Tibial nerve (tissue), 4 donors: ENCODE measurements around the gene CCDC175. TPM values are rescaled to one million over a fixed set of nuclear protein-coding genes. Genes with fewer than 3 reads are reported as not detected.
A peak's percentile ranks its signal among the peaks of the same experiment; 100 is the strongest.

Experiments
- DNase-seq, 2 donors: peaks; one replicate each; pipeline ENCODE4 v3.0.0-alpha.2; 2019; ENCODE audit warnings: low spot score in 2 of 2
- H3K27ac ChIP-seq, 4 donors: fragments of 200-600 bp; sonication (generic) in 3 of 4; one replicate each; pipeline ENCODE4 v1.5.1; 2017 to 2019; ENCODE audit warnings: mild to moderate bottlenecking in 1 of 4
- H3K27me3 ChIP-seq, 2 donors: fragments of 200-600 bp; sonication (generic) in 1 of 2; one replicate each; pipeline versions ENCODE4 v1.5.1 to v1.6.0; 2017 to 2019
- H3K36me3 ChIP-seq, 3 donors: fragments of 200-600 bp; sonication (generic); one replicate each; pipeline ENCODE4 v1.5.1; 2018 to 2019
- H3K4me1 ChIP-seq, 4 donors: fragments of 200-600 bp; sonication (generic) in 3 of 4; one replicate each; pipeline ENCODE4 v1.5.1; 2017 to 2019
- H3K4me3 ChIP-seq, 4 donors: fragments of 200-600 bp; sonication (generic) in 3 of 4; one replicate each; pipeline ENCODE4 v1.5.1; 2017 to 2019; ENCODE audit warnings: mild to moderate bottlenecking in 1 of 4, moderate library complexity in 1 of 4
- H3K9me3 ChIP-seq, 4 donors: fragments of 200-600 bp; sonication (generic) in 3 of 4; one replicate each; pipeline ENCODE4 v1.5.1; 2017 to 2019
- EP300 ChIP-seq, 2 donors: sonication (generic); formaldehyde crosslinking; IDR thresholded peaks; one replicate each; pipeline ENCODE4 v1.6.1; 2017; ENCODE audit warnings: antibody characterized with exemption in 2 of 2, mild to moderate bottlenecking in 1 of 2
- POLR2A ChIP-seq, 2 donors: fragments of 450-650 bp; IDR thresholded peaks; one replicate each; pipeline ENCODE4 v1.6.1; 2017; ENCODE audit warnings: antibody characterized with exemption in 2 of 2, mild to moderate bottlenecking in 2 of 2, moderate library complexity in 2 of 2
- WGBS, 2 donors: methylation state at CpG; one replicate each; pipeline ENCODE4 v1.1.5; 2018; 5-methylcytosine and 5-hydroxymethylcytosine counted together
- total RNA-seq, 4 donors: library from RNA; depleted of rRNA; stranded (reverse); fragments of >200 nt; gene quantifications; one replicate each; pipeline ENCODE4 v1.1.0, GENCODE V29; 2016
- TF ChIP-seq, protein P1 (sequence below), 5 experiments: fragments of 200-600 bp in 3 of 5; fragments of 450-650 bp in 2 of 5; sonication (generic) in 3 of 5; IDR thresholded peaks; one replicate each; pipeline ENCODE4 v1.5.1; 2016 to 2019; ENCODE audit warnings: antibody characterized with exemption in 5 of 5, mild to moderate bottlenecking in 3 of 5, moderate library complexity in 2 of 5

CCDC175 gene
- total RNA-seq = not detected

DNA sequence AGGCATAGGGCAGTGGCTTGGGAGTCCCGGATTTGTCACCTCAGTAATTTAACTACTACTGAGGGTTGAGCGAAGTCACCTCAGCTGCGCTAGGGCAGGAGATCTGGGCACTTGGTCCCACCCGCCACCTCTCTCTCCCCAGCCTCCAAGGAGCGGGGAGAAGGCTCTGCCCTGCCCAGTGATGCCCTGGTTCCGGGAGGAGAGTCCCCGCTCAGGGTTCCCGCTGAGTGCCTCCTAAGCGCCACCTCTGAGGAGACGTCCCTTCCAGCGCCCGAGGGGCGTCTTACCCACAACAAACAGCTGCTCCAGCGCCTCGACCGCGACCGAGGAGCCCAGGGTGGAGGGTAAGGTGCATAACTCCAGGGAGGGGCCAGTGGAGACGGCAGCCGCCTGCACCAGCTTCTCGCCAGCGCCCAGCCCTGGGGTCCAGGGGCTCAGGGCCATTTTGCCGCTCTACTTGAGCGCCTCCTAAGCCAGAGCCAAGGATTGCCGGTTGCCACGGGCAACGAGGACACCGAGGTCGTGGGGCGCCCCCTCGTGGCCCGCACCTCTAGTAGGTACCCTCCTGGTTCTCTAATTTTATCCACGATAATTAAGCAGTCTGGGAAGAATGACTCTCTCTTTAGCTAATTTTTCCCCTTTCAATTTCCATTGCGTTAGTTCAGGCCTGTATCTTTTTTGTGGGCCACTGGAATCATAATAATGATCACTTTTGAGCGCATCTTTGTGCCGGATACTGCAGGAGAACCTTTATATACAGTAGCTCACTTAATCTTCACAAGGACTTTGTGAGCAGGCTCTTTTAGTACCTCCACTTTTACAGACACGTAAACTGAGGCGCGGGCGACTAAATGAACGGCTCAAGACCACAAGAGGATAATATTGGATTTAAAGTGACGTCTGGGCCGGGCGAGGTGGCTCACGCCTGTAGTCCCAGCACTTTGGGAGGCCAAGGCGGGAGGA, at the start of gene CCDC175:
TSS of gene CCDC175 (minus strand) at position 481 of the 963 bp plus-strand sequence. CDS start at position 444, 37 bp downstream.
- peak; percentile 46 to 51 for DNase-seq
- peak within 1 kb of the TSS; percentile 10 to 45 (median 38) for H3K4me3 ChIP-seq

DNA sequence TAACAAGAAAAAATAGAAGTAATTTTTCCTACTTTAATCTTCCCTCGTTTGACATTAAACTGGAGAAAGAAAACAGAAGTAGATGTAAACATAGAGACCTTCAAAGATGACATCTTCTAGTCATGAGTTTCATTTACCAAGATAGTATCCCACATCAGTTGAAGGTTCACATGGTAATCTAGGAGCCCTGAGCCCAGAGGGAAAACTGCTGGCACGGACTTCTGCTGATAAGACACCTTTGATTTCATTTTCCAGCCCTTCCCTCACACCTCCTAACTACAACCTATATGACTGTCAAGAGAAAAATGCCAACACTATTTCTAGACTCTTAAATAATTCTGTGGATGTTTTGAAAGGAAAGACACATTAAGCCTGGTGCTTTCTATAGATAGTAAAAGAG, 46.0 kb upstream of the CCDC175 start:
- DNase-seq = no peak
- Histone ChIP-seq H3K36me3 (no peaks in the 10 kb centered on the region), H3K4me3 (no peak overlapping the region), H3K27ac (no peak overlapping the region), H3K27me3 (no peaks in the 10 kb centered on the region), H3K4me1 (no peaks in the 10 kb centered on the region), H3K9me3 (no peaks in the 10 kb centered on the region)
- WGBS, 2 donors = 59 to 69% methylated on average over 2 of the region's 2 CpGs
- TF ChIP-seq, protein P1, sequence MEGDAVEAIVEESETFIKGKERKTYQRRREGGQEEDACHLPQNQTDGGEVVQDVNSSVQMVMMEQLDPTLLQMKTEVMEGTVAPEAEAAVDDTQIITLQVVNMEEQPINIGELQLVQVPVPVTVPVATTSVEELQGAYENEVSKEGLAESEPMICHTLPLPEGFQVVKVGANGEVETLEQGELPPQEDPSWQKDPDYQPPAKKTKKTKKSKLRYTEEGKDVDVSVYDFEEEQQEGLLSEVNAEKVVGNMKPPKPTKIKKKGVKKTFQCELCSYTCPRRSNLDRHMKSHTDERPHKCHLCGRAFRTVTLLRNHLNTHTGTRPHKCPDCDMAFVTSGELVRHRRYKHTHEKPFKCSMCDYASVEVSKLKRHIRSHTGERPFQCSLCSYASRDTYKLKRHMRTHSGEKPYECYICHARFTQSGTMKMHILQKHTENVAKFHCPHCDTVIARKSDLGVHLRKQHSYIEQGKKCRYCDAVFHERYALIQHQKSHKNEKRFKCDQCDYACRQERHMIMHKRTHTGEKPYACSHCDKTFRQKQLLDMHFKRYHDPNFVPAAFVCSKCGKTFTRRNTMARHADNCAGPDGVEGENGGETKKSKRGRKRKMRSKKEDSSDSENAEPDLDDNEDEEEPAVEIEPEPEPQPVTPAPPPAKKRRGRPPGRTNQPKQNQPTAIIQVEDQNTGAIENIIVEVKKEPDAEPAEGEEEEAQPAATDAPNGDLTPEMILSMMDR (IDR thresholded peaks at IDR 0.05) = no peak
- no peak for TF ChIP-seq POLR2A (IDR thresholded peaks at IDR 0.05)
- TF ChIP-seq EP300 (IDR thresholded peaks at IDR 0.05) = no peak

More for the DNA sequence above, at the start of gene CCDC175:
- Histone ChIP-seq H3K36me3 (no peaks in the 10 kb centered on the region), H3K9me3 (no peaks in the 10 kb centered on the region), H3K4me1 (peaks cover 0 to 9% (median 3%) of the 10 kb centered on the region in 4 donors), H3K27ac (no peak within 1 kb of the TSS), H3K27me3 (no peaks in the 10 kb centered on the region)
- WGBS, 2 donors = 23 to 33% methylated on average over 32 to 44 of the region's 46 CpGs
- TF ChIP-seq EP300 (IDR thresholded peaks at IDR 0.05) = no peak
- TF ChIP-seq, protein P1 (IDR thresholded peaks at IDR 0.05) = peak; percentile 52 to 65 (median 53)

DNA sequence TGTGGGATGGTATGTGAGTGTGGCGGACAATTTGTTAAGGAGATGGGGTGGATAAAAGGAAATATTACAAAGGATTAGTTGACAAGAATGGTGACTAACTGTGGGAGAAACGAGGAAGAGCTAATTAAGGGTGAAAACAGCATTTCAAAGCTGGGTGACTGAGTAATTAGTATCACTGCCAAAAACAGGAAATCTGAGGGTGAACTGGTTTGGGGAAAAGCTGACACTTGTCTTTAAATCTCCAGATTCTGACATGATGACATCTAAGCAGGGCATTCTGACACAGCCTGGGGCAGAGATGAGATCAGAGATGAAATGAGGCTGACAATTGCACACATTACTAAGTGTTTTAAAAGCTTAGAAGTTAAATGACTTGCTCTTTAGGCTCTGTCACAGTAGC, 42.4 kb upstream of the CCDC175 start:
- DNase-seq = no peak
- Histone ChIP-seq H3K27ac (no peak overlapping the region), H3K9me3 (no peaks in the 10 kb centered on the region), H3K4me3 (no peak overlapping the region), H3K4me1 (no peaks in the 10 kb centered on the region), H3K36me3 (no peaks in the 10 kb centered on the region), H3K27me3 (no peaks in the 10 kb centered on the region)
- WGBS, 2 donors = 31 to 45% methylated on average over 2 of the region's 2 CpGs
- TF ChIP-seq EP300 (IDR thresholded peaks at IDR 0.05) = no peak
- TF ChIP-seq, protein P1 (IDR thresholded peaks at IDR 0.05) = no peak
- no peak for TF ChIP-seq POLR2A (IDR thresholded peaks at IDR 0.05)

DNA sequence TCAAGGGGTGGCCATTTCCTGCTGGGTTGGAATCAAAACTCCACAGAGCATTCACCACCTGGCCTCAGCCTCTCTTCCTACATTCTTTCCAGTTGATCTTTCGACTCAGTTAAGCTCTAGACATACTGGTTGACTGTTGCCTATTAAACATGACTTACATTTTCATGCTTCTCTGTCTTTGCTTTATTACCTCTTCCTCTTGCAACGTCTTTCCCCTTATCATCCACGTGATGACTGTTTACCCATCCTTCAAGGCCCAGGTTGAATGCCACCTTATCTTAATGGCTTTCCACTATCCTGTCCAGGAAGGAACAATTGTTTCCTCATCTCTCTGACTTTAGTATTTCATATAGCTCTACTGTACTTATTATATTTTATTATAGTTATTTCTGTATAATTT, 24.4 kb upstream of the CCDC175 start:
- WGBS, 2 donors = 52 to 58% methylated on average over 3 of the region's 3 CpGs
- no peaks in the 10 kb centered on the region for H3K36me3 ChIP-seq

More for the DNA sequence above, 24.4 kb upstream of the CCDC175 start:
- DNase-seq = no peak
- Histone ChIP-seq H3K4me3 (no peak overlapping the region), H3K27ac (no peak overlapping the region), H3K9me3 (no peaks in the 10 kb centered on the region), H3K4me1 (no peaks in the 10 kb centered on the region), H3K27me3 (no peaks in the 10 kb centered on the region)
- no peak for TF ChIP-seq EP300 (IDR thresholded peaks at IDR 0.05)
- TF ChIP-seq POLR2A (IDR thresholded peaks at IDR 0.05) = no peak
- TF ChIP-seq, protein P1 (IDR thresholded peaks at IDR 0.05) = no peak
